Stomach (tissue), 4 donors: ENCODE results near the gene RNASE11.

Source experiments
- CTCF ChIP-seq, 7 experiments: fragments of 450-650 bp in 4 of 7; fragments of 200-600 bp in 3 of 7; sonication (generic) in 3 of 7; IDR thresholded peaks; one replicate each; pipeline ENCODE4 v1.5.1; 2016 to 2019; ENCODE audit warnings: antibody characterized with exemption in 7 of 7, control low read depth in 2 of 7, mild to moderate bottlenecking in 1 of 7
- EP300 ChIP-seq: sonication (generic); formaldehyde crosslinking; IDR thresholded peaks from one replicate; pipeline ENCODE4 v1.6.1; 2017; ENCODE audit warnings: antibody characterized with exemption
- POLR2A ChIP-seq, 4 donors: fragments of 450-650 bp; IDR thresholded peaks; one replicate each; pipeline ENCODE4 v1.6.1; 2016; ENCODE audit warnings: antibody characterized with exemption in 4 of 4, control low read depth in 2 of 4, mild to moderate bottlenecking in 1 of 4, moderate library complexity in 1 of 4
- POLR2AphosphoS5 ChIP-seq, 3 donors: sonication (generic); formaldehyde crosslinking; IDR thresholded peaks; one replicate each; pipeline ENCODE4 v1.6.1; 2016; ENCODE audit warnings: antibody characterized with exemption in 3 of 3

- no peak for TF ChIP-seq CTCF (IDR thresholded peaks at IDR 0.05)
- no peak for TF ChIP-seq POLR2AphosphoS5 (IDR thresholded peaks at IDR 0.05)
- no peak for TF ChIP-seq POLR2A (IDR thresholded peaks at IDR 0.05)
- no peak for TF ChIP-seq EP300
Observed at GRCh38 chr14:20611277-20611676, 23.5 kb upstream of the RNASE11 start.
